SK-N-SH treated with all-trans-retinoic acid at 6 μM for 48 hours (cell line): ENCODE data around the gene MED15.

Experiments used
- ATAC-seq: fragments of 200-7000 bp; cut with Tn5 transposase; 3 replicates; pipeline ENCODE4 v1.9.1; 2020; ENCODE audit warnings: mild to moderate bottlenecking, moderate library complexity
- BACH2 ChIP-seq: fragments of 250-450 bp; sonication (Bioruptor Pico); IDR thresholded peaks from 2 replicates; pipeline ENCODE4 v1.9.0; 2021; ENCODE audit warnings: mild to moderate bottlenecking, borderline replicate concordance
- CREB5 ChIP-seq: fragments of 250-450 bp; sonication (Bioruptor Pico); IDR thresholded peaks from 2 replicates; pipeline ENCODE4 v1.5.1; 2020; ENCODE audit warnings: low read depth, mild to moderate bottlenecking, moderate library complexity
- CSDC2 ChIP-seq: fragments of 250-450 bp; sonication (Bioruptor Pico); IDR thresholded peaks from 2 replicates; pipeline ENCODE4 v1.5.0; 2020; ENCODE audit warnings: mild to moderate bottlenecking, moderate library complexity
- ESRRG ChIP-seq: fragments of 250-450 bp; sonication (Bioruptor Pico); IDR thresholded peaks from 2 replicates; pipeline ENCODE4 v1.6.1; 2021; ENCODE audit warnings: mild to moderate bottlenecking
- GLIS3 ChIP-seq: fragments of 250-450 bp; sonication (Bioruptor Pico); IDR thresholded peaks from 2 replicates; pipeline ENCODE4 v1.5.0; 2020; ENCODE audit warnings: mild to moderate bottlenecking, moderate library complexity
- ISL1 ChIP-seq: fragments of 250-450 bp; sonication (Bioruptor Pico); IDR thresholded peaks from 2 replicates; pipeline ENCODE4 v2.1.2; 2022; ENCODE audit warnings: mild to moderate bottlenecking, moderate library complexity
- OSR1 ChIP-seq: fragments of 250-450 bp; sonication (Bioruptor Pico); IDR thresholded peaks from 2 replicates; pipeline ENCODE4 v1.8.0; 2022; ENCODE audit warnings: moderate library complexity, mild to moderate bottlenecking, inconsistent platforms
- PATZ1 ChIP-seq: fragments of 250-450 bp; sonication (Bioruptor Pico); IDR thresholded peaks from 2 replicates; pipeline ENCODE4 v1.8.0; 2020; ENCODE audit warnings: mild to moderate bottlenecking, moderate library complexity, borderline replicate concordance
- POU6F1 ChIP-seq: fragments of 250-450 bp; sonication (Bioruptor Pico); IDR thresholded peaks from 2 replicates; pipeline ENCODE4 v1.8.0; 2021; ENCODE audit warnings: low read depth, mild to moderate bottlenecking, moderate library complexity, borderline replicate concordance
- RARB ChIP-seq: fragments of 250-450 bp; sonication (Bioruptor Pico); IDR thresholded peaks from 2 replicates; pipeline ENCODE4 v1.8.0; 2021; ENCODE audit warnings: mild to moderate bottlenecking, moderate library complexity
- SNAI2 ChIP-seq: fragments of 250-450 bp; sonication (Bioruptor Pico); IDR thresholded peaks from 2 replicates; pipeline ENCODE4 v1.5.0; 2020; ENCODE audit warnings: mild to moderate bottlenecking, moderate library complexity
- TOX ChIP-seq: fragments of 250-450 bp; sonication (Bioruptor Pico); IDR thresholded peaks from 2 replicates; pipeline ENCODE4 v1.8.0; 2021; ENCODE audit warnings: mild to moderate bottlenecking, moderate library complexity, borderline replicate concordance
- TSHZ2 ChIP-seq: fragments of 250-450 bp; sonication (Bioruptor Pico); IDR thresholded peaks from 2 replicates; pipeline ENCODE4 v1.5.0; 2020; ENCODE audit warnings: mild to moderate bottlenecking, moderate library complexity
- ZC3H10 ChIP-seq: fragments of 250-450 bp; sonication (Bioruptor Pico); IDR thresholded peaks from 2 replicates; pipeline ENCODE4 v1.5.1; 2021; ENCODE audit warnings: mild to moderate bottlenecking, moderate library complexity
- ZFP3 ChIP-seq: fragments of 250-450 bp; sonication (Bioruptor Pico); IDR thresholded peaks from 2 replicates; pipeline ENCODE4 v1.5.0; 2020; ENCODE audit warnings: mild to moderate bottlenecking, moderate library complexity
- ZFP30 ChIP-seq: fragments of 450-650 bp; formaldehyde crosslinking; IDR thresholded peaks from 2 replicates; pipeline ENCODE4 v1.5.0; 2022; ENCODE audit warnings: mild to moderate bottlenecking, moderate library complexity
- ZNF565 ChIP-seq: fragments of 450-650 bp; formaldehyde crosslinking; conservative IDR thresholded peaks from 2 replicates; pipeline ENCODE4 v1.5.0; 2020; ENCODE audit warnings: low read depth, mild to moderate bottlenecking, moderate library complexity
- ZNF70 ChIP-seq: fragments of 450-650 bp; formaldehyde crosslinking; IDR thresholded peaks from 2 replicates; pipeline ENCODE4 v1.5.0; 2020; ENCODE audit warnings: mild to moderate bottlenecking, moderate library complexity
- ZNF8 ChIP-seq: fragments of 450-650 bp; formaldehyde crosslinking; IDR thresholded peaks from 2 replicates; pipeline ENCODE4 v1.5.0; 2020; ENCODE audit warnings: mild to moderate bottlenecking, moderate library complexity

Gene MED15

GRCh38 chr22:20581503-20582170 is 74.2 kb downstream of the MED15 start:
- TF ChIP-seq POU6F1 (CRISPR knock-in tag) (no peak), BACH2 (CRISPR knock-in tag) (no peak)
- TF ChIP-seq, all 23 proteins: peak for 0
- ATAC-seq, result no peak

- TF ChIP-seq CSDC2 (CRISPR knock-in tag), result no peak
- TF ChIP-seq ZNF70 (CRISPR knock-in tag), result no peak
- no peak for TF ChIP-seq PATZ1 (CRISPR knock-in tag)
- TF ChIP-seq OSR1, result no peak
- TF ChIP-seq ZC3H10 (CRISPR knock-in tag), result no peak
- TF ChIP-seq ESRRG, result no peak
- no peak for TF ChIP-seq ZNF565 (CRISPR knock-in tag)
- no peak for TF ChIP-seq ZNF8 (CRISPR knock-in tag)
- no peak for TF ChIP-seq ZFP3 (CRISPR knock-in tag)
- no peak for TF ChIP-seq RARB
- no peak for TF ChIP-seq TOX (CRISPR knock-in tag)
- TF ChIP-seq SNAI2 (CRISPR knock-in tag), result no peak
- no peak for TF ChIP-seq CREB5 (CRISPR knock-in tag)
- no peak for TF ChIP-seq TSHZ2 (CRISPR knock-in tag)
- no peak for TF ChIP-seq ZFP30 (CRISPR knock-in tag)
- no peak for ATAC-seq
These were observed 74.7 kb downstream of the MED15 start for GRCh38 chr22:20582171-20582511.

GRCh38 chr22:20582520-20583361 is 75.3 kb downstream of the MED15 start:
- TF ChIP-seq CSDC2 (CRISPR knock-in tag), result no peak
- TF ChIP-seq POU6F1 (CRISPR knock-in tag), result no peak
- no peak for TF ChIP-seq ISL1 (CRISPR knock-in tag)
- TF ChIP-seq TSHZ2 (CRISPR knock-in tag), result no peak
- TF ChIP-seq ZC3H10 (CRISPR knock-in tag), result no peak
- TF ChIP-seq ZNF70 (CRISPR knock-in tag), result no peak
- no peak for TF ChIP-seq ZNF8 (CRISPR knock-in tag)
- no peak for TF ChIP-seq GLIS3 (CRISPR knock-in tag)
- TF ChIP-seq ZFP3 (CRISPR knock-in tag), result no peak
- TF ChIP-seq RARB, result no peak
- no peak for TF ChIP-seq ZNF565 (CRISPR knock-in tag)
- TF ChIP-seq, all 23 proteins: peak for 0

More at GRCh38 chr22:20582520-20583361, 75.3 kb downstream of the MED15 start:
- ATAC-seq, result no peak
